22Rv1 (cell line): ENCODE results near the gene GPN2.

Experiments used
- H3K27ac ChIP-seq: fragments of 450-650 bp; 2 replicates; pipeline ENCODE4 v1.5.1; 2017
- CTCF ChIP-seq: fragments of 450-650 bp; IDR thresholded peaks from 2 replicates; pipeline ENCODE4 v1.5.1; 2017; ENCODE audit warnings: mild to moderate bottlenecking
- ZFX ChIP-seq: fragments of 450-650 bp; IDR thresholded peaks from 2 replicates; pipeline ENCODE4 v1.6.1; 2017; ENCODE audit warnings: antibody characterized with exemption, borderline replicate concordance

GPN2 gene

GRCh38 chr1:26831546-26832248 is 58.4 kb downstream of the GPN2 start:
- 0 out of 2 replicates have a peak overlapping the region, but pooled peaks have one; percentile 2 for H3K27ac ChIP-seq
- TF ChIP-seq CTCF (no peak), ZFX (no peak)

- 0 out of 2 replicates have a peak overlapping the region, but pooled peaks have one; percentile 2 for H3K27ac ChIP-seq
- TF ChIP-seq ZFX: no peak
- TF ChIP-seq CTCF: no peak
Measured at GRCh38 chr1:26831059-26831458, 59.0 kb downstream of the GPN2 start.

GRCh38 chr1:26829184-26829911 is 60.7 kb downstream of the GPN2 start:
- H3K27ac ChIP-seq: no peak overlapping the region
- TF ChIP-seq CTCF (no peak), ZFX (no peak)

GRCh38 chr1:26828411-26828991 is 61.6 kb downstream of the GPN2 start:
- H3K27ac ChIP-seq: no peak overlapping the region
- TF ChIP-seq CTCF: no peak
- TF ChIP-seq ZFX: no peak

GRCh38 chr1:26827663-26828062 is 62.4 kb downstream of the GPN2 start:
- peak overlapping the region; percentile 71; the same call in 1 of the 2 replicates for H3K27ac ChIP-seq
- TF ChIP-seq ZFX (no peak), CTCF (no peak)

GRCh38 chr1:26827106-26827604 is 62.9 kb downstream of the GPN2 start:
- H3K27ac ChIP-seq: peak overlapping the region; percentile 71
- no peak for TF ChIP-seq CTCF
- no peak for TF ChIP-seq ZFX
